WTC11 (cell line): ENCODE data around the gene FNDC1. TPM values are rescaled to one million over a fixed set of nuclear protein-coding genes. Genes with fewer than 3 reads are reported as not detected.

ENCODE experiments used
- ATAC-seq: fragments of 200-7000 bp; cut with Tn5 transposase; 2 replicates; pipeline ENCODE4 v1.10.0; 2021; ENCODE audit warnings: mild to moderate bottlenecking, moderate library complexity
- CTCF ChIA-PET: fragments of 300-600 bp; sonication (Branson Sonifier 250); formaldehyde crosslinking; loops from one replicate; lab custom pipeline; 2021; ENCODE audit warnings: antibody characterized with exemption; lab: Charles Lee
- POLR2A ChIA-PET: fragments of 350-600 bp; sonication (Branson Sonifier 250); formaldehyde crosslinking; loops from one replicate; lab custom pipeline; 2021; ENCODE audit warnings: antibody characterized with exemption; lab: Charles Lee
- DNase-seq: peaks from one replicate; pipeline ENCODE4 v3.0.0; 2021; ENCODE audit warnings: low spot score
- H3K27ac Mint-ChIP-seq: 2 replicates; pipeline ENCODE4 v1.8.0; 2021; ENCODE audit warnings: mixed read lengths
- H3K27me3 Mint-ChIP-seq: 2 replicates; pipeline ENCODE4 v1.8.0; 2021; ENCODE audit warnings: low read depth, mild to moderate bottlenecking, moderate library complexity, mixed read lengths
- H3K36me3 Mint-ChIP-seq: 2 replicates; pipeline ENCODE4 v1.8.0; 2021; ENCODE audit warnings: mixed read lengths
- H3K4me1 Mint-ChIP-seq: 2 replicates; pipeline ENCODE4 v1.8.0; 2022; ENCODE audit warnings: mixed read lengths
- H3K4me3 Mint-ChIP-seq: 2 replicates; pipeline ENCODE4 v1.8.0; 2021; ENCODE audit warnings: mild to moderate bottlenecking, moderate library complexity, mixed read lengths
- H3K9me3 Mint-ChIP-seq: 2 replicates; pipeline ENCODE4 v1.8.0; 2021; ENCODE audit warnings: mixed read lengths
- ARID4B ChIP-seq: sonication (generic); formaldehyde crosslinking; IDR thresholded peaks from 2 replicates; pipeline ENCODE4 v1.8.0; 2023; ENCODE audit warnings: missing genetic modification reagents, mild to moderate bottlenecking, borderline replicate concordance
- ETV6 ChIP-seq: sonication (generic); formaldehyde crosslinking; IDR thresholded peaks from 2 replicates; pipeline ENCODE4 v1.8.1; 2022; ENCODE audit warnings: mild to moderate bottlenecking, missing genetic modification reagents
- JAZF1 ChIP-seq: fragments of 250-450 bp; sonication (Bioruptor Pico); IDR thresholded peaks from 2 replicates; pipeline ENCODE4 v1.9.0; 2021; ENCODE audit warnings: moderate library complexity, mild to moderate bottlenecking, inconsistent platforms
- NR2C2 ChIP-seq: sonication (generic); formaldehyde crosslinking; IDR thresholded peaks from 2 replicates; pipeline ENCODE4 v1.8.0; 2022; ENCODE audit warnings: mild to moderate bottlenecking, missing genetic modification reagents
- ZBTB43 ChIP-seq: sonication (generic); formaldehyde crosslinking; IDR thresholded peaks from 2 replicates; pipeline ENCODE4 v1.8.1; 2023; ENCODE audit warnings: mild to moderate bottlenecking, missing genetic modification reagents
- ZNF219 ChIP-seq: sonication (generic); formaldehyde crosslinking; IDR thresholded peaks from 2 replicates; pipeline ENCODE4 v1.8.0; 2023; ENCODE audit warnings: missing genetic modification reagents, mild to moderate bottlenecking, borderline replicate concordance
- ZNF317 ChIP-seq: sonication (generic); formaldehyde crosslinking; IDR thresholded peaks from 2 replicates; pipeline ENCODE4 v1.8.1; 2023; ENCODE audit warnings: low read depth, mild to moderate bottlenecking, moderate library complexity, missing genetic modification reagents, borderline replicate concordance
- ZNF671 ChIP-seq: fragments of 250-450 bp; sonication (Bioruptor Pico); IDR thresholded peaks from 2 replicates; pipeline ENCODE4 v1.8.0; 2021; ENCODE audit warnings: mild to moderate bottlenecking
- total RNA-seq: library from RNA; stranded (reverse); gene quantifications from 3 replicates; pipeline ENCODE4 v1.2.3, GENCODE V29; 2021
- TF ChIP-seq, protein P1 (sequence below): fragments of 250-450 bp; sonication (Bioruptor Pico); IDR thresholded peaks from 2 replicates; pipeline ENCODE4 v1.9.0; 2021; ENCODE audit warnings: mild to moderate bottlenecking, borderline replicate concordance
- TF ChIP-seq, protein P2 (sequence below): sonication (generic); formaldehyde crosslinking; IDR thresholded peaks from 2 replicates; pipeline ENCODE4 v1.8.0; 2022; ENCODE audit warnings: mild to moderate bottlenecking, missing genetic modification reagents
- TF ChIP-seq, protein P3 (sequence below): sonication (generic); formaldehyde crosslinking; IDR thresholded peaks from 2 replicates; pipeline ENCODE4 v1.8.1; 2022; ENCODE audit warnings: mild to moderate bottlenecking, missing genetic modification reagents, moderate library complexity, borderline replicate concordance
- TF ChIP-seq, protein P4 (sequence below): sonication (generic); formaldehyde crosslinking; IDR thresholded peaks from 2 replicates; pipeline ENCODE4 v1.8.1; 2022; ENCODE audit warnings: low read depth, mild to moderate bottlenecking, moderate library complexity, missing genetic modification reagents, borderline replicate concordance

Gene FNDC1
- total RNA-seq, 1 experiment from 2014 or later = 0.44 TPM

DNA sequence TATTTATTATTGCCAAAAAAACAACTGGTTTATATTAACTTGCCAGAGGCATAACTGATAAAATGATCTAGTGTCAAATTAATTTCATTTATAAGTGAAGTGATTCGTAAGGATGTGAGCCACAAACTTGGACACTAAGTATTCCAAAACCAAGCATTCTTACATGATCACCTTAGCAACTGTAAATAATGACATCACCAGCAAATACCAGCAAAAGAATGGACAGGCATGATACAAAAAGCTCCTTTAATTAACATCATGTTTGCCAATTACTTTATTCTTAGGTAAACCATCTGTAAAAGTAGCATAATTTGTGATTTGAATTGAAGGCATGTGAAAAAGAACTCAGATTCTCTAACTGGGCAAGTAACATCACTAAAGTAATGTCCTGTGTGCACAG is 17.2 kb upstream of the FNDC1 start (continued):
- TF ChIP-seq, protein P1, sequence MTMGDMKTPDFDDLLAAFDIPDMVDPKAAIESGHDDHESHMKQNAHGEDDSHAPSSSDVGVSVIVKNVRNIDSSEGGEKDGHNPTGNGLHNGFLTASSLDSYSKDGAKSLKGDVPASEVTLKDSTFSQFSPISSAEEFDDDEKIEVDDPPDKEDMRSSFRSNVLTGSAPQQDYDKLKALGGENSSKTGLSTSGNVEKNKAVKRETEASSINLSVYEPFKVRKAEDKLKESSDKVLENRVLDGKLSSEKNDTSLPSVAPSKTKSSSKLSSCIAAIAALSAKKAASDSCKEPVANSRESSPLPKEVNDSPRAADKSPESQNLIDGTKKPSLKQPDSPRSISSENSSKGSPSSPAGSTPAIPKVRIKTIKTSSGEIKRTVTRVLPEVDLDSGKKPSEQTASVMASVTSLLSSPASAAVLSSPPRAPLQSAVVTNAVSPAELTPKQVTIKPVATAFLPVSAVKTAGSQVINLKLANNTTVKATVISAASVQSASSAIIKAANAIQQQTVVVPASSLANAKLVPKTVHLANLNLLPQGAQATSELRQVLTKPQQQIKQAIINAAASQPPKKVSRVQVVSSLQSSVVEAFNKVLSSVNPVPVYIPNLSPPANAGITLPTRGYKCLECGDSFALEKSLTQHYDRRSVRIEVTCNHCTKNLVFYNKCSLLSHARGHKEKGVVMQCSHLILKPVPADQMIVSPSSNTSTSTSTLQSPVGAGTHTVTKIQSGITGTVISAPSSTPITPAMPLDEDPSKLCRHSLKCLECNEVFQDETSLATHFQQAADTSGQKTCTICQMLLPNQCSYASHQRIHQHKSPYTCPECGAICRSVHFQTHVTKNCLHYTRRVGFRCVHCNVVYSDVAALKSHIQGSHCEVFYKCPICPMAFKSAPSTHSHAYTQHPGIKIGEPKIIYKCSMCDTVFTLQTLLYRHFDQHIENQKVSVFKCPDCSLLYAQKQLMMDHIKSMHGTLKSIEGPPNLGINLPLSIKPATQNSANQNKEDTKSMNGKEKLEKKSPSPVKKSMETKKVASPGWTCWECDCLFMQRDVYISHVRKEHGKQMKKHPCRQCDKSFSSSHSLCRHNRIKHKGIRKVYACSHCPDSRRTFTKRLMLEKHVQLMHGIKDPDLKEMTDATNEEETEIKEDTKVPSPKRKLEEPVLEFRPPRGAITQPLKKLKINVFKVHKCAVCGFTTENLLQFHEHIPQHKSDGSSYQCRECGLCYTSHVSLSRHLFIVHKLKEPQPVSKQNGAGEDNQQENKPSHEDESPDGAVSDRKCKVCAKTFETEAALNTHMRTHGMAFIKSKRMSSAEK (CRISPR knock-in tag) = no peak
- TF ChIP-seq, protein P2, sequence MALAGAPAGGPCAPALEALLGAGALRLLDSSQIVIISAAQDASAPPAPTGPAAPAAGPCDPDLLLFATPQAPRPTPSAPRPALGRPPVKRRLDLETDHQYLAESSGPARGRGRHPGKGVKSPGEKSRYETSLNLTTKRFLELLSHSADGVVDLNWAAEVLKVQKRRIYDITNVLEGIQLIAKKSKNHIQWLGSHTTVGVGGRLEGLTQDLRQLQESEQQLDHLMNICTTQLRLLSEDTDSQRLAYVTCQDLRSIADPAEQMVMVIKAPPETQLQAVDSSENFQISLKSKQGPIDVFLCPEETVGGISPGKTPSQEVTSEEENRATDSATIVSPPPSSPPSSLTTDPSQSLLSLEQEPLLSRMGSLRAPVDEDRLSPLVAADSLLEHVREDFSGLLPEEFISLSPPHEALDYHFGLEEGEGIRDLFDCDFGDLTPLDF (CRISPR knock-in tag) = no peak
- no peak for TF ChIP-seq ZNF219 (CRISPR knock-in tag)
- TF ChIP-seq ETV6 (CRISPR knock-in tag) = no peak

- ATAC-seq = no peak
- CTCF ChIA-PET = no interaction called here
- POLR2A ChIA-PET = no interaction called here
- Mint-ChIP-seq H3K27ac (no peak overlapping the region), H3K4me1 (no peaks in the 10 kb centered on the region), H3K9me3 (peaks cover 28% of the 10 kb centered on the region), H3K27me3 (peaks cover 17% of the 10 kb centered on the region; the same call in 1 of the 2 replicates), H3K4me3 (no peak overlapping the region), H3K36me3 (peaks cover 11% of the 10 kb centered on the region; the same call in 1 of the 2 replicates)
- DNase-seq = no peak
- TF ChIP-seq ZBTB43 (CRISPR knock-in tag) (no peak), ZNF671 (no peak), NR2C2 (CRISPR knock-in tag) (no peak)
- TF ChIP-seq, protein P3, sequence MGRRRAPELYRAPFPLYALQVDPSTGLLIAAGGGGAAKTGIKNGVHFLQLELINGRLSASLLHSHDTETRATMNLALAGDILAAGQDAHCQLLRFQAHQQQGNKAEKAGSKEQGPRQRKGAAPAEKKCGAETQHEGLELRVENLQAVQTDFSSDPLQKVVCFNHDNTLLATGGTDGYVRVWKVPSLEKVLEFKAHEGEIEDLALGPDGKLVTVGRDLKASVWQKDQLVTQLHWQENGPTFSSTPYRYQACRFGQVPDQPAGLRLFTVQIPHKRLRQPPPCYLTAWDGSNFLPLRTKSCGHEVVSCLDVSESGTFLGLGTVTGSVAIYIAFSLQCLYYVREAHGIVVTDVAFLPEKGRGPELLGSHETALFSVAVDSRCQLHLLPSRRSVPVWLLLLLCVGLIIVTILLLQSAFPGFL (CRISPR knock-in tag) = no peak
Measured at GRCh38 chr6:159152782-159153181, 16.4 kb upstream of the FNDC1 start.

DNA sequence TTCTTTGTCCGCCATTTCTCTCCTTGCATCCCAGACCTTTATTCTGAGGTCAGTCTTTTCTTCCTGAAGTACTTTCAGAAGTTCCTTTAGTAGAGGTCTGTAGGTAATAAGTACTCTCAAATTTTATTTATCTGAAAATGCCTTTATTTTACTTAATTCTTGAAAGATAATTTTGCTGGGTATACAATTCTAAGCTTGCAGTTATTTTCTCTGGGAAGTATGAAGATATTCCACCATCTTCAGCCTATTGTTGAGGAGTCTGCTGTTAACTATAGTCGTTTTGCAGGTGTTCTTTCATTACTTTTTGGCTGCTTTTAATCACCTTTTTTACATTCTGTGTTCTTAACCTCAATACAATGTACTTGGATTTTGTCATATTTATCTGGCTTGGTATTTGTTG is 13.5 kb upstream of the FNDC1 start:
- peaks cover 28% of the 10 kb centered on the region for H3K9me3 Mint-ChIP-seq
- H3K4me1 Mint-ChIP-seq = no peaks in the 10 kb centered on the region
- H3K36me3 Mint-ChIP-seq = peaks cover 11% of the 10 kb centered on the region; the same call in 1 of the 2 replicates
- ChIA-PET CTCF (interaction anchor here (0.7 kb wide), 1 partner anchor 147 kb away, joined by 3 read pairs; no protein-coding TSS in a partner anchor), POLR2A (no interaction called here)
- H3K4me3 Mint-ChIP-seq = no peak overlapping the region
- no peak for DNase-seq
- no peak overlapping the region for H3K27ac Mint-ChIP-seq
- TF ChIP-seq, protein P1 (CRISPR knock-in tag) = no peak
- TF ChIP-seq ZNF317 (CRISPR knock-in tag) (no peak), JAZF1 (CRISPR knock-in tag) (no peak), ARID4B (CRISPR knock-in tag) (no peak)
- TF ChIP-seq, protein P4, sequence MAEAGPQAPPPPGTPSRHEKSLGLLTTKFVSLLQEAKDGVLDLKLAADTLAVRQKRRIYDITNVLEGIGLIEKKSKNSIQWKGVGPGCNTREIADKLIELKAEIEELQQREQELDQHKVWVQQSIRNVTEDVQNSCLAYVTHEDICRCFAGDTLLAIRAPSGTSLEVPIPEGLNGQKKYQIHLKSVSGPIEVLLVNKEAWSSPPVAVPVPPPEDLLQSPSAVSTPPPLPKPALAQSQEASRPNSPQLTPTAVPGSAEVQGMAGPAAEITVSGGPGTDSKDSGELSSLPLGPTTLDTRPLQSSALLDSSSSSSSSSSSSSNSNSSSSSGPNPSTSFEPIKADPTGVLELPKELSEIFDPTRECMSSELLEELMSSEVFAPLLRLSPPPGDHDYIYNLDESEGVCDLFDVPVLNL (CRISPR knock-in tag) = no peak
- no peak for ATAC-seq
- H3K27me3 Mint-ChIP-seq = peaks cover 17% of the 10 kb centered on the region; the same call in 1 of the 2 replicates
